CD4-positive, alpha-beta memory T cell (primary cell): ENCODE measurements around the gene STK38L. TPM values are rescaled to one million over a fixed set of nuclear protein-coding genes. Genes with fewer than 3 reads are reported as not detected.

Source experiments
- CTCF ChIA-PET: fragments of 350-600 bp; sonication (Branson Sonifier 250); formaldehyde crosslinking; loops from one replicate; lab custom pipeline; 2021; ENCODE audit warnings: inconsistent platforms; ENCODE audit not compliant: partially characterized antibody; lab: Charles Lee
- POLR2A ChIA-PET: fragments of 350-600 bp; sonication (Branson Sonifier 250); formaldehyde crosslinking; loops from one replicate; lab custom pipeline; 2021; ENCODE audit not compliant: partially characterized antibody; lab: Charles Lee
- DNase-seq, 5 donors: peaks; one replicate each; pipeline versions ENCODE4 v3.0.0 to v3.0.0-alpha.2; 2020 to 2022; ENCODE audit warnings: mixed read lengths in 1 of 5
- H3K27ac ChIP-seq: one replicate; pipeline ENCODE4 v1.7.0; 2013; ENCODE audit warnings: low read depth, low read length
- H3K27me3 ChIP-seq: 2 replicates; pipeline ENCODE4 v1.7.0; 2013; ENCODE audit warnings: mild to moderate bottlenecking, low read length, moderate library complexity; ENCODE audit not compliant: insufficient read depth
- H3K36me3 ChIP-seq: 2 replicates; pipeline ENCODE4 v1.7.0; 2013; ENCODE audit warnings: mild to moderate bottlenecking, low read length, moderate library complexity; ENCODE audit not compliant: insufficient read depth
- H3K4me1 ChIP-seq: 2 replicates; pipeline ENCODE4 v1.7.0; 2013; ENCODE audit warnings: mild to moderate bottlenecking, low read length, moderate library complexity; ENCODE audit not compliant: insufficient read depth
- H3K4me3 ChIP-seq, 2 donors: one replicate each; pipeline ENCODE4 v1.7.0; 2013; ENCODE audit warnings: low read length in 2 of 2, mild to moderate bottlenecking in 1 of 2
- H3K9me3 ChIP-seq, 2 donors: one replicate each; pipeline ENCODE4 v1.7.0; 2013; ENCODE audit warnings: low read length in 2 of 2, control low read depth in 1 of 2; ENCODE audit not compliant: control insufficient read depth in 1 of 2
- H3K27ac Mint-ChIP-seq, 7 donors: one replicate each; pipeline ENCODE4 v1.8.0; 2020 to 2021; ENCODE audit warnings: mixed read lengths in 7 of 7, mild to moderate bottlenecking in 6 of 7, inconsistent platforms in 3 of 7, moderate library complexity in 3 of 7
- H3K27me3 Mint-ChIP-seq, 2 donors: one replicate each; pipeline ENCODE4 v1.8.0; 2020 to 2021; ENCODE audit warnings: mixed read lengths in 2 of 2
- H3K36me3 Mint-ChIP-seq, 2 donors: one replicate each; pipeline ENCODE4 v1.8.0; 2020 to 2021; ENCODE audit warnings: mixed read lengths in 2 of 2, inconsistent platforms in 1 of 2, mild to moderate bottlenecking in 1 of 2
- H3K4me1 Mint-ChIP-seq, 4 donors: one replicate each; pipeline ENCODE4 v1.8.0; 2020 to 2021; ENCODE audit warnings: mixed read lengths in 4 of 4, mild to moderate bottlenecking in 1 of 4
- H3K4me3 Mint-ChIP-seq, 8 donors: one replicate each; pipeline ENCODE4 v1.8.0; 2020 to 2021; ENCODE audit warnings: mixed read lengths in 8 of 8, mild to moderate bottlenecking in 7 of 8, moderate library complexity in 6 of 8, inconsistent platforms in 3 of 8
- H3K9me3 Mint-ChIP-seq, 8 donors: one replicate each; pipeline ENCODE4 v1.8.0; 2020 to 2021; ENCODE audit warnings: mixed read lengths in 8 of 8, mild to moderate bottlenecking in 5 of 8, inconsistent platforms in 3 of 8, moderate library complexity in 1 of 8
- intact Hi-C: fragments of 100-400 bp; cut with micrococcal nuclease; formaldehyde crosslinking; loops from one replicate; pipeline ENCODE4 v1.15.1; 2023
- polyA plus RNA-seq, 2 donors: library from polyadenylated mRNA; unstranded; fragments of 300-500 nt; fragmentation: Illumina TruSeq; gene quantifications; one replicate each; pipeline ENCODE4 v1.2.3, GENCODE V29; 2021
- total RNA-seq, 2 experiments: library from RNA; stranded (reverse); gene quantifications; one replicate each; pipeline ENCODE4 v1.2.3, GENCODE V29; 2021

Gene STK38L
- total and polyA plus RNA-seq, 4 experiments from 2014 or later = 8.4 to 21.8 (median 15.3) TPM

DNA sequence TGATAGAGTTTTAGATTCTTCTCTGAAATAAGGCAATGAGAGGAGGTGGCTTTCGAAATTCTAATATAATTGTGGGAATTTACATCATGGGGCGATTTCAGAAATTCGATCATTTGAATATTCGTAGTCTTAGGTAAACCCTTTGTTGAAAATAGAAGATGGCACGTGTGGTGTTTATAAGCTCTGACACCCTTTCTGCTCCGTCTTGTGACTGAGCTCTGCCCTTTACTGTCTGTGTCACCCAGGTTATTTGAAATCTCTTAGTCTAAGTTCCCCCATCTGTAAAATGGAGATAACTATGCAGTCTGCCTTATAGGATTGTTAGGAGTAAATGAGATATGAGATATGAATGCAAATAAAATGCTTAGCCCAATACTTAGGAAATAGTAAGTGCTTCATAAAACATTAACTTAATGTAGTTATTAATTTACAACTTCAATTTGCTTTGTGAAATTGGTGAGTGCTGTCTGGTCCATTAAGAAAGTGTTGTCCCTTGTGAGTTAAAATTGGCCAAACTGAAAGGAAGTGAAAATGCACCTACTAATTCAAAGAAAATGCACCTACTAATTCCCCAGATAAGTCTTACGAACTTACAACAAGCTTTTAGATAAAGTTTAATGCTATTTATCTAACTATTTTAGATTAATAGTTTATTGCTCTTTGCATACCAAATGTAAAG lies 90.1 kb downstream of the STK38L start:
- H3K27me3 Mint-ChIP-seq = peaks cover 28 to 34% of the 10 kb centered on the region in 2 donors
- no peaks in the 10 kb centered on the region for H3K36me3 ChIP-seq
- H3K9me3 ChIP-seq = no peaks in the 10 kb centered on the region
- no peak overlapping the region for H3K4me3 ChIP-seq
- no peaks in the 10 kb centered on the region for H3K9me3 Mint-ChIP-seq
- no peak overlapping the region for H3K27ac ChIP-seq
- ChIA-PET CTCF (interaction anchor here (1.9 kb wide), 1 partner anchor 28 kb away, joined by 4 read pairs; no protein-coding TSS in a partner anchor), POLR2A (interaction anchor here (0.5 kb wide), 1 partner anchor 929 kb away, joined by 5 read pairs; no protein-coding TSS in a partner anchor)
- peaks cover 17% of the 10 kb centered on the region for H3K4me1 ChIP-seq
- peak overlapping the region; percentile 79 to 97 (median 86) for H3K4me3 Mint-ChIP-seq
- intact Hi-C loops = no loop called here
- H3K36me3 Mint-ChIP-seq = peaks cover 0 to 2% of the 10 kb centered on the region in 2 donors
- no peak overlapping the region for H3K27ac Mint-ChIP-seq
- H3K4me1 Mint-ChIP-seq = peaks cover 16 to 22% (median 19%) of the 10 kb centered on the region in 4 donors
- DNase-seq = no peak
- peaks cover 14% of the 10 kb centered on the region for H3K27me3 ChIP-seq

DNA sequence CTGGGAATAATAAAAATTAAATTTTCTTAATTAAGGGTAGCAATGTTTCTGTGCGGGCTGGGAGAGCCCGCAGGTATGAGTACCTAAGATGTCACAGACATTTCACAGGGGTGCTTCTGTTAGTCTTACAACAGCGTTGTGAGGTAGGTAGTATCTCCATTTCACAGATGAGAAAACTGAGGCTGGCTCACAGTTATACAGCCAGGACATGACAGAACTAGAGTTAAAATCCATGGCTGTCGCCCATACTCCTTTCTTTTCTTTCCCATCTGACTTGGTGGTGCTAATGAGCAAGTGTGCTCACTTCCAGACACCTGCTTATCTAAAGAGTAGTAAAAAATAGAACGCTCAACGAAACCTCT lies 90.6 kb downstream of the STK38L start:
- POLR2A ChIA-PET = no interaction called here
- H3K27ac ChIP-seq = no peak overlapping the region
- H3K27ac Mint-ChIP-seq = no peak overlapping the region
- no peak overlapping the region for H3K4me3 Mint-ChIP-seq
- H3K9me3 ChIP-seq = no peaks in the 10 kb centered on the region
- H3K27me3 ChIP-seq = peaks cover 14% of the 10 kb centered on the region
- peaks cover 17% of the 10 kb centered on the region for H3K4me1 ChIP-seq
- H3K4me3 ChIP-seq = no peak overlapping the region
- intact Hi-C loops = no loop called here
- H3K9me3 Mint-ChIP-seq = no peaks in the 10 kb centered on the region
- H3K36me3 ChIP-seq = no peaks in the 10 kb centered on the region
- H3K4me1 Mint-ChIP-seq = peaks cover 16 to 22% (median 19%) of the 10 kb centered on the region in 4 donors
- H3K27me3 Mint-ChIP-seq = peaks cover 28 to 34% of the 10 kb centered on the region in 2 donors
- DNase-seq = no peak
- CTCF ChIA-PET = no interaction called here
- H3K36me3 Mint-ChIP-seq = peaks cover 0 to 2% of the 10 kb centered on the region in 2 donors

DNA sequence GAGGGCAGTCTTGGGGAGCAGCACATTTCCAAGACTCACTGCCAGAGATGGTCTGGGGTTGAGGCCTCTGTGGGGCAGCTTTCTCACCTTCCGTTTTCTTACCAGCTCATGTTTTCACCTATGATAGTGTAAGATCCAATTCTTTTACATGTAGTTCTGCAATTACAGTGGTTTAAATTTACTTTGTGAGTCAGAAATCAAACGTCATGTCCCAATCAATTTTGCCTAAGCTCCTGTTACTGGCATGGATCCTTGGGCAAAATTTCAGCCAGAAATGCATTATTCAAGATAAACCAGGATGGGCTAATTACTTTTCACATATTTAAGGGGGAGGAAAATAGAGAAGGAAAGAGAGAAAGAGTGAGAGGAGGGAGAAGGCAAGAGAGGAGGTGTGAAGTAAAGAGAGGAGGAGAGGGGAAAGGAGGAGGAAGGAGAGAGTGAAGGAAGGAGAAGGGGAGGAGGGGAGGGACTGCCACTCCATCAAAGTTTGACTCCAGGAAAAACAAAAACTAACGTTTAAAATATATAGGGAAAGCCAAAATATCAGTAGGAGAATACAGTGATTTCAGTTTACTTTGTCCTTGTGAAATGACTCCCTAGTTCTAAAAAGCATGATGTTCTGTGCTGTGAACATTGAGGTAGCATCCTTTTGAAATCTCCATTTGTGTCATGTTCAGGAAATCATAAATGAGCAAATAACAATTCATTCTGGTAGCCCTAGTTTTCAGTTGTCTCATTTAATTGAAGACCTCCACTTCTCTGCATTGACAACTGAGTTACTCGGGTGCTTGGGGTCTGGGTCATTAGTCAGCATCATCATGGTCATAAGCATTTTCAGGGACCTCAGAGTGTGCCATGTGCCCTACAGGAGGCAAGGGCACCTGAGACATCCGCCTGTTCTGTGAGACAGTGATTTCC lies 91.5 kb downstream of the STK38L start:
- H3K27me3 ChIP-seq = peaks cover 14% of the 10 kb centered on the region
- Mint-ChIP-seq H3K36me3 (peaks cover 0 to 2% of the 10 kb centered on the region in 2 donors), H3K27ac (peak overlapping the region in 1 of 7 donors; percentile 12), H3K4me1 (peaks cover 16 to 22% (median 19%) of the 10 kb centered on the region in 4 donors), H3K4me3 (no peak overlapping the region), H3K9me3 (no peaks in the 10 kb centered on the region), H3K27me3 (peaks cover 25 to 34% of the 10 kb centered on the region in 2 donors)
- CTCF ChIA-PET = no interaction called here
- H3K27ac ChIP-seq = no peak overlapping the region
- peaks cover 17% of the 10 kb centered on the region for H3K4me1 ChIP-seq
- POLR2A ChIA-PET = no interaction called here
- no peak for DNase-seq
- H3K4me3 ChIP-seq = no peak overlapping the region
- no peaks in the 10 kb centered on the region for H3K9me3 ChIP-seq
- H3K36me3 ChIP-seq = no peaks in the 10 kb centered on the region
- intact Hi-C loops = no loop called here

DNA sequence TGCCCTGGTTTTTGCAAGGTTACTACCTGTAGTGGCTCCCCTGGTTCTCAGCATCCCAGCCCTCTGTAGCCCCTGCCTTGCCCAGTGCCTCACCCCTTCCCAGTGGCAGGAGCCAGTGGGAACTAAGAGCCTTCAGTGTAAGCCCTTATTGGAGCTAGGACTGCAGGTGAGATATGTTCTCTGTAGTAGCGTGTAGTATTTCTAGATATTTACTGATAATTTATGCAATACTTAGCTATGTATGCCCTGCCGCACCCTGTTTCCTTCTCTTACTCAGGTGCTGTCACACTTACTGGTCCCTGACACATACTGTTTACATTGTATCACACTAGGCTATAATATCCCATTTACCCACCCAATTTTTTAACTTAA lies 92.2 kb downstream of the STK38L start:
- ChIA-PET CTCF (no interaction called here), POLR2A (no interaction called here)
- Mint-ChIP-seq H3K27ac (no peak overlapping the region), H3K9me3 (no peaks in the 10 kb centered on the region), H3K4me1 (peaks cover 16 to 22% (median 19%) of the 10 kb centered on the region in 4 donors), H3K4me3 (no peak overlapping the region), H3K27me3 (peaks cover 23 to 33% of the 10 kb centered on the region in 2 donors), H3K36me3 (peaks cover 0 to 2% of the 10 kb centered on the region in 2 donors)
- intact Hi-C loops = no loop called here
- H3K4me3 ChIP-seq = no peak overlapping the region
- no peaks in the 10 kb centered on the region for H3K9me3 ChIP-seq
- DNase-seq = no peak
- H3K36me3 ChIP-seq = no peaks in the 10 kb centered on the region
- H3K27ac ChIP-seq = no peak overlapping the region
- H3K27me3 ChIP-seq = peaks cover 14% of the 10 kb centered on the region
- peaks cover 17% of the 10 kb centered on the region for H3K4me1 ChIP-seq

DNA sequence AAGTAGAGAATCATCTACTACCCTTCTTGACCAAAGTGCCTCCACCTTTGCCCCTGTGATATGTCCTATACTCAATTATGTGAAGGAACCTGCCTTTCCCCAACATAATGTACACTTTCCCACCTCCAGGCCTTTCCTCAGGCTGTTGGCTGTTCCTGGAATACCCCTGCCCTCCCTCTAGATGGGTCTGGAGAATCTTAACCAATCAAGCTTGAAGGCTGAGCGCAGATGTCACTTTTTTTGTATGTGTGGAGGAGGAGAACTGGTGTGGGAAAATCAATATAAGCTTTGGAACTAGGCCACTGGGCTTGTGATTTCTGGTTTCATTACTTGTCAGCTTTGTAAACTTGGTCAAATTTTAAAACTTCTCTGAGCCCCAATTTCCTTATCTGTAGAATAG lies 93.3 kb downstream of the STK38L start:
- H3K4me1 Mint-ChIP-seq = peaks cover 9 to 14% (median 11%) of the 10 kb centered on the region in 4 donors
- intact Hi-C loops = no loop called here
- no peak overlapping the region for H3K4me3 ChIP-seq

DNA sequence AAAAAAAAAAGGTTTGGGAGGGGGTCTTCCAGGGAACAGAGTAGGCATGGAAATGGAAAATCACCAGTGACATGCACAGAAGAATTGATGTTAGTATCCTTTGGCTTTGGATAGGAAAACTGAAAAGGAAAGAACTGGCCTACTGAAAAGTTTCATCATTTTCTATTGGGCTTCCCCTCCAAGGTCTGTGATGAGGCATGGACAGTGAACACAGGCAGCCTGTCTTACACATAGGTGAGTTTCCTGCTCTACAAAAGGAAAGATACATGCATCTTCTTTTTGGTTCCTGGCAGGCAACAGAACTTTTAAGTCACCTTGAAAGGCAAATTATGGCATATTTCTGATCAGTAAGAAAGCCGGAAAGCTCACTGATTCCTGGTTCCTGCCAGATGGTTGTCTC lies 94.4 kb downstream of the STK38L start:
- H3K27ac ChIP-seq = no peak overlapping the region
- H3K27ac Mint-ChIP-seq = no peak overlapping the region
- no peak for DNase-seq
- H3K4me3 ChIP-seq = no peak overlapping the region
- H3K36me3 ChIP-seq = no peaks in the 10 kb centered on the region
- POLR2A ChIA-PET = no interaction called here
- CTCF ChIA-PET = no interaction called here
- H3K27me3 Mint-ChIP-seq = peaks cover 10 to 22% of the 10 kb centered on the region in 2 donors
- no peaks in the 10 kb centered on the region for H3K9me3 Mint-ChIP-seq
- peaks cover 0 to under 1% of the 10 kb centered on the region in 2 donors for H3K36me3 Mint-ChIP-seq
- H3K9me3 ChIP-seq = no peaks in the 10 kb centered on the region
- peaks cover 7 to 9% (median 8%) of the 10 kb centered on the region in 4 donors for H3K4me1 Mint-ChIP-seq
- H3K4me3 Mint-ChIP-seq = no peak overlapping the region
- peaks cover 5% of the 10 kb centered on the region for H3K4me1 ChIP-seq
- peaks cover 4% of the 10 kb centered on the region for H3K27me3 ChIP-seq
- intact Hi-C loops = no loop called here

More for the DNA sequence above, 93.3 kb downstream of the STK38L start:
- H3K27ac Mint-ChIP-seq = no peak overlapping the region
- Histone ChIP-seq H3K9me3 (no peaks in the 10 kb centered on the region), H3K4me1 (peaks cover 7% of the 10 kb centered on the region), H3K27ac (no peak overlapping the region), H3K27me3 (peaks cover 5% of the 10 kb centered on the region), H3K36me3 (no peaks in the 10 kb centered on the region)
- peaks cover 0 to 2% of the 10 kb centered on the region in 2 donors for H3K36me3 Mint-ChIP-seq
- DNase-seq = no peak
- no peak overlapping the region for H3K4me3 Mint-ChIP-seq
- ChIA-PET CTCF (no interaction called here), POLR2A (no interaction called here)
- H3K27me3 Mint-ChIP-seq = peaks cover 13 to 25% of the 10 kb centered on the region in 2 donors
- no peaks in the 10 kb centered on the region for H3K9me3 Mint-ChIP-seq

DNA sequence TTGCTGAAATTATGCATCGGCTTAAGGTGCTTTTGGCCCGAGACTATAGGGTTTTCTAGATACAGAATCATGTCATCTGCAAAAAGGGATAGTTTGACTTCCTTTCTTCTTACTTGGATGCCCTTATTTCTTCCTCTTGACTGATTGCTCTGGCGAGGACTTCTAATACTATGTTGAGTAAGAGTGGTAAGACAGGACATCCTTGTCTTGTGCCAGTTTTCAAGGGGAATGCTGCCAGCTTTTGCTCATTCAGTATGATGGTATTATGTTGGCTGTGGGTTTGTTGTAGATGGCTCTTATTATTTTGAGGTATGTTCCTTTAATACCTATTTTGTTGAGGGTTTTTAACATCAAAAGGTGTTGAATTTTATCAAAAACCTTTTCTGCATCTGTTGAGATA lies 96.9 kb downstream of the STK38L start:
- Histone ChIP-seq H3K36me3 (no peaks in the 10 kb centered on the region), H3K9me3 (no peaks in the 10 kb centered on the region), H3K27ac (no peak overlapping the region), H3K27me3 (no peaks in the 10 kb centered on the region), H3K4me1 (no peaks in the 10 kb centered on the region), H3K4me3 (peak overlapping the region in 1 of 2 donors; percentile 19)
- no peaks in the 10 kb centered on the region for H3K36me3 Mint-ChIP-seq
- ChIA-PET CTCF (no interaction called here), POLR2A (no interaction called here)
- H3K27ac Mint-ChIP-seq = no peak overlapping the region
- no peaks in the 10 kb centered on the region for H3K9me3 Mint-ChIP-seq
- no peak for DNase-seq
- H3K27me3 Mint-ChIP-seq = peaks cover 0 to 7% of the 10 kb centered on the region in 2 donors
- H3K4me1 Mint-ChIP-seq = no peaks in the 10 kb centered on the region
- no peak overlapping the region for H3K4me3 Mint-ChIP-seq
- intact Hi-C loops = no loop called here
